ENCODE measurements around the gene RMND5B. TPM values are rescaled to one million over a fixed set of nuclear protein-coding genes. Genes with fewer than 3 reads are reported as not detected.

Gene RMND5B
- total and polyA plus RNA-seq, 2 of the 13 experiments (the other 11 are each of a cell fraction or from before 2014, with no cell fraction given) = 18.6 to 20.4 TPM

DNA sequence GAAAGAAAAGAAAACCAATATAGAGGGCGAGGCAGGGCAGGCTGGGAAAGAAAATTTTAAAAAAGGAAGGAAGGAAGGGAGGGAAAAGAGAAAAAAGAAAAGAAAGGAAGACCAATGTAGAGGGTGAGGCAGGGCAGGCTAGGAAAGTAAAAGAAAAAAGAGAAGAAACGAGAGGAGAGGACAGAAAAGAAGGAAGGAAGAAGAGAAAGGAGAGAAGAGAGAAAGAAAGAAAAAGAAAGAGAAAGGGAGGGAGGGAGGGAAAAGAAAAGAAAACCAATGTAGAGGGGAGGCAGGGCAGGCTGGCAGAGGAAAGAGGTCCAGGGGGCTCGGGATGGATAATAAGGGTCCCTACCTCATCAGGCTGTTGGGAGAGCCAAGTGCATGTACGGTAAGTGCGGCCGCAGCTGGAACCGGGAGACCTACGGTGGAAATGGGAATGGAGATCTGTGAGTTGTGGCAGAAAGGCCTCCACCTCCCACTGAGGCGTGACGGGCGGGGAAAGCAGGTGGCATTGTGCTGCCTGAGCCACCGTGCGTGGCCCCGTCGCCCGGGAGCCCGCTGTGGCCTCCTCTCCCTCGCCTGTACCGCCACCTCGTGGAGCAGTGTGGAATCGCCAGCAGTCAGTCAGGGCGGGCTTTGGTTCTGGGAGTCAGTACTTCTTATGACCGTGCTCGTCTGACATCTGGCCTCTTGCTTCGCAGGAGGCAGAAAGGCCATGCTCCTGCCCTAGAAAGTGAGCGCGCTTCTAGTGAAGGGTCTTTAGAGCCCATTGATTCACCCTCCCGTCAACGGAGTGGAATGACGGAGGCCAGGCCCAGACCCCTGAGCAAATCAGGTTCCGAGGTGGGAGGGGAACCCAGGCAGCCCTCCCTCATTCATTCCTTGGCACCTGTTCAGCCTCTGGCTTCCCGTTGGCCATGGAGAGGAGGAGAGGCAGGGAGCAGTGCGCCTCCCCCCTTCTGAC lies 33.2 kb downstream of the RMND5B start (continued):
- TF ChIP-seq, protein P1, sequence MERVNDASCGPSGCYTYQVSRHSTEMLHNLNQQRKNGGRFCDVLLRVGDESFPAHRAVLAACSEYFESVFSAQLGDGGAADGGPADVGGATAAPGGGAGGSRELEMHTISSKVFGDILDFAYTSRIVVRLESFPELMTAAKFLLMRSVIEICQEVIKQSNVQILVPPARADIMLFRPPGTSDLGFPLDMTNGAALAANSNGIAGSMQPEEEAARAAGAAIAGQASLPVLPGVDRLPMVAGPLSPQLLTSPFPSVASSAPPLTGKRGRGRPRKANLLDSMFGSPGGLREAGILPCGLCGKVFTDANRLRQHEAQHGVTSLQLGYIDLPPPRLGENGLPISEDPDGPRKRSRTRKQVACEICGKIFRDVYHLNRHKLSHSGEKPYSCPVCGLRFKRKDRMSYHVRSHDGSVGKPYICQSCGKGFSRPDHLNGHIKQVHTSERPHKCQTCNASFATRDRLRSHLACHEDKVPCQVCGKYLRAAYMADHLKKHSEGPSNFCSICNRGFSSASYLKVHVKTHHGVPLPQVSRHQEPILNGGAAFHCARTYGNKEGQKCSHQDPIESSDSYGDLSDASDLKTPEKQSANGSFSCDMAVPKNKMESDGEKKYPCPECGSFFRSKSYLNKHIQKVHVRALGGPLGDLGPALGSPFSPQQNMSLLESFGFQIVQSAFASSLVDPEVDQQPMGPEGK (CRISPR knock-in tag; IDR thresholded peaks at IDR 0.05) = peak; percentile 45; the same call in 1 of the 2 replicates
- TF ChIP-seq BRF2 (CRISPR knock-in tag; IDR thresholded peaks at IDR 0.05) (no peak), SP2 (CRISPR knock-in tag; IDR thresholded peaks at IDR 0.05) (no peak), ZNF232 (CRISPR knock-in tag; IDR thresholded peaks at IDR 0.05; ENCODE audit: borderline replicate concordance) (no peak), POLR2G (IDR thresholded peaks at IDR 0.05; ENCODE audit: low read depth, low read length) (no peak), ZNF274 (CRISPR knock-in tag; IDR thresholded peaks at IDR 0.05) (no peak), ZFY (CRISPR knock-in tag; IDR thresholded peaks at IDR 0.05) (no peak), ZNF784 (CRISPR knock-in tag; IDR thresholded peaks at IDR 0.05; ENCODE audit: borderline replicate concordance) (0 out of 2 replicates have a peak, but pooled peaks have one; percentile 37), IRX3 (CRISPR knock-in tag; IDR thresholded peaks at IDR 0.05; ENCODE audit: borderline replicate concordance, low read depth) (no peak), PHF8 (CRISPR knock-in tag; IDR thresholded peaks at IDR 0.05) (0 out of 2 replicates have a peak, but pooled peaks have one; percentile 36), FOXA3 (CRISPR knock-in tag; IDR thresholded peaks at IDR 0.05) (0 out of 2 replicates have a peak, but pooled peaks have one; percentile 8), ZNF678 (CRISPR knock-in tag; IDR thresholded peaks at IDR 0.05) (no peak), TEAD3 (CRISPR knock-in tag; optimal IDR thresholded peaks at IDR 0.05; ENCODE audit: borderline replicate concordance) (peak; percentile 29), WIZ (CRISPR knock-in tag; IDR thresholded peaks at IDR 0.05) (no peak; the same call in 1 of the 2 replicates), MTF2 (CRISPR knock-in tag; IDR thresholded peaks at IDR 0.05; ENCODE audit: borderline replicate concordance) (0 out of 2 replicates have a peak, but pooled peaks have one; percentile 24), ZNF350 (CRISPR knock-in tag; IDR thresholded peaks at IDR 0.05; ENCODE audit: borderline replicate concordance, low read depth) (peak; percentile 34; the same call in 1 of the 2 replicates), TAF1 (CRISPR knock-in tag; IDR thresholded peaks at IDR 0.05) (no peak), SP1 (IDR thresholded peaks at IDR 0.05) (no peak), SP1 (CRISPR knock-in tag; IDR thresholded peaks at IDR 0.05) (0 out of 2 replicates have a peak, but pooled peaks have one; percentile 14)
- TF ChIP-seq, protein P2, sequence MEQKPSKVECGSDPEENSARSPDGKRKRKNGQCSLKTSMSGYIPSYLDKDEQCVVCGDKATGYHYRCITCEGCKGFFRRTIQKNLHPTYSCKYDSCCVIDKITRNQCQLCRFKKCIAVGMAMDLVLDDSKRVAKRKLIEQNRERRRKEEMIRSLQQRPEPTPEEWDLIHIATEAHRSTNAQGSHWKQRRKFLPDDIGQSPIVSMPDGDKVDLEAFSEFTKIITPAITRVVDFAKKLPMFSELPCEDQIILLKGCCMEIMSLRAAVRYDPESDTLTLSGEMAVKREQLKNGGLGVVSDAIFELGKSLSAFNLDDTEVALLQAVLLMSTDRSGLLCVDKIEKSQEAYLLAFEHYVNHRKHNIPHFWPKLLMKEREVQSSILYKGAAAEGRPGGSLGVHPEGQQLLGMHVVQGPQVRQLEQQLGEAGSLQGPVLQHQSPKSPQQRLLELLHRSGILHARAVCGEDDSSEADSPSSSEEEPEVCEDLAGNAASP (CRISPR knock-in tag; IDR thresholded peaks at IDR 0.05; ENCODE audit: borderline replicate concordance) = no peak
- TF ChIP-seq, protein P3, sequence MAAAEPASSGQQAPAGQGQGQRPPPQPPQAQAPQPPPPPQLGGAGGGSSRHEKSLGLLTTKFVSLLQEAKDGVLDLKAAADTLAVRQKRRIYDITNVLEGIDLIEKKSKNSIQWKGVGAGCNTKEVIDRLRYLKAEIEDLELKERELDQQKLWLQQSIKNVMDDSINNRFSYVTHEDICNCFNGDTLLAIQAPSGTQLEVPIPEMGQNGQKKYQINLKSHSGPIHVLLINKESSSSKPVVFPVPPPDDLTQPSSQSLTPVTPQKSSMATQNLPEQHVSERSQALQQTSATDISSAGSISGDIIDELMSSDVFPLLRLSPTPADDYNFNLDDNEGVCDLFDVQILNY (CRISPR knock-in tag; conservative IDR thresholded peaks at IDR 0.05) = 0 out of 2 replicates have a peak, but pooled peaks have one; percentile 50
- TF ChIP-seq, protein P4, sequence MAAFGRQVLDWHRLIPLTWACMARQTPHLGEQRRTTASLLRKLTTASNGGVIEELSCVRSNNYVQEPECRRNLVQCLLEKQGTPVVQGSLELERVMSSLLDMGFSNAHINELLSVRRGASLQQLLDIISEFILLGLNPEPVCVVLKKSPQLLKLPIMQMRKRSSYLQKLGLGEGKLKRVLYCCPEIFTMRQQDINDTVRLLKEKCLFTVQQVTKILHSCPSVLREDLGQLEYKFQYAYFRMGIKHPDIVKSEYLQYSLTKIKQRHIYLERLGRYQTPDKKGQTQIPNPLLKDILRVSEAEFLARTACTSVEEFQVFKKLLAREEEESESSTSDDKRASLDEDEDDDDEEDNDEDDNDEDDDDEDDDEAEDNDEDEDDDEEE (CRISPR knock-in tag; IDR thresholded peaks at IDR 0.05) = no peak

All from HepG2 (cell line).